Measurements from ENCODE around the gene DIAPH2.

DNA sequence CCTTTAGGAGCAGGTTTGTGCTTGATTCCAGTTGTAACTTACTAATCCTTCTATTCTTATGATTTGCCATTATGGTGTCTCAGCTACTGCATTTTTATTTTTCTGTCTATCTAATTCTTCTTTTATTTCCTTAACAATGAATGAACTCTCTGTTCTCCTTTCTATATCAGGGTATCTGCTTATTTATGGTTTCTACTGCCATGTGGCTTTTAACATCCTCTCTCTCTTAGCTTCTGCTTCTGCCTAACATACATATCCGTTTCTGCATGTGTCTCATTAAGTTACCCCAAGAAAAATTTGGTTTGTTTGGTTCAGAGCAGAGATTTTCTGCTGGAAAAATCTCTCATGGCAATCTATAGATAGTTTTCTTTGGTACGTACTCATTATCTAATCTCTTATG is 813.5 kb downstream of the DIAPH2 start:
- TF ChIP-seq CEBPB (IDR thresholded peaks at IDR 0.05; ENCODE audit: low read depth) (no peak), SP1 (IDR thresholded peaks at IDR 0.05; ENCODE audit: low read depth) (no peak)

Measured in HCT116 (cell line).